IMR-90 (cell line): ENCODE results near the gene EEF1G. TPM values are rescaled to one million over a fixed set of nuclear protein-coding genes. Genes with fewer than 3 reads are reported as not detected.

ENCODE experiments used
- ATAC-seq: fragments of 200-7000 bp; cut with Tn5 transposase; 2 replicates; pipeline ENCODE4 v1.9.1; 2020; ENCODE audit warnings: low read depth, mild to moderate bottlenecking, moderate library complexity
- BruUV-seq: library from RNA; stranded (reverse); fragments of 400-500 nt; replicated peaks from 2 replicates; lab custom pipeline; 2021; lab: Mats Ljungman, UMichigan
- CTCF ChIA-PET: fragments of 300-600 bp; formaldehyde crosslinking; extraction: SDS; loops from one replicate; lab custom pipeline; 2021; ENCODE audit warnings: antibody characterized with exemption; lab: Yijun Ruan, JAX
- POLR2A ChIA-PET: fragments of 300-600 bp; sonication (Branson Sonifier 250); formaldehyde crosslinking; loops from one replicate; lab custom pipeline; 2022; ENCODE audit warnings: antibody characterized with exemption; ENCODE audit not compliant: unreplicated experiment; lab: Charles Lee
- DNase-seq: peaks from one replicate; pipeline ENCODE4 v3.0.0; 2013
- H2AFZ ChIP-seq: replicated peaks from 2 replicates; pipeline ENCODE3; 2013; ENCODE audit warnings: low read length, mild to moderate bottlenecking; ENCODE audit not compliant: poor library complexity
- H2AK5ac ChIP-seq: 2 replicates; pipeline ENCODE4 v1.6.1; 2013; ENCODE audit warnings: low read depth, low read length, inconsistent platforms
- H2AK9ac ChIP-seq: replicated peaks from 2 replicates; pipeline ENCODE3; 2013; ENCODE audit warnings: mild to moderate bottlenecking, low read depth, low read length, moderate library complexity; ENCODE audit not compliant: poor library complexity
- H2BK120ac ChIP-seq: 2 replicates; pipeline ENCODE4 v1.6.1; 2013; ENCODE audit warnings: low read depth, low read length, inconsistent platforms
- H2BK15ac ChIP-seq: 3 replicates; pipeline ENCODE4 v1.6.1; 2013; ENCODE audit warnings: low read depth, low read length, inconsistent platforms
- H2BK20ac ChIP-seq: 2 replicates; pipeline ENCODE4 v1.6.1; 2013; ENCODE audit warnings: low read depth, mild to moderate bottlenecking, inconsistent platforms, low read length, moderate library complexity
- H2BK5ac ChIP-seq: 2 replicates; pipeline ENCODE4 v1.6.1; 2013; ENCODE audit warnings: mild to moderate bottlenecking, low read depth, low read length, inconsistent platforms; ENCODE audit not compliant: poor library complexity, severe bottlenecking
- H3K14ac ChIP-seq: replicated peaks from 2 replicates; pipeline ENCODE4 v1.6.1; 2013; ENCODE audit warnings: low read depth, low read length, inconsistent platforms
- H3K18ac ChIP-seq: 2 replicates; pipeline ENCODE4 v1.6.1; 2013; ENCODE audit warnings: low read depth, low read length, control low read depth
- H3K23ac ChIP-seq: 2 replicates; pipeline ENCODE4 v1.6.1; 2013; ENCODE audit warnings: low read depth, low read length, inconsistent platforms
- H3K27ac ChIP-seq: 2 replicates; pipeline ENCODE4 v1.5.1; 2013; ENCODE audit warnings: mild to moderate bottlenecking, control low read depth, low read length; ENCODE audit not compliant: insufficient read depth
- H3K27me3 ChIP-seq: 2 replicates; pipeline ENCODE4 v1.6.1; 2013; ENCODE audit warnings: low read length; ENCODE audit not compliant: control insufficient read depth, insufficient read depth
- H3K36me3 ChIP-seq: 2 replicates; pipeline ENCODE4 v1.6.1; 2013; ENCODE audit warnings: low read length, mixed read lengths; ENCODE audit not compliant: control insufficient read depth, insufficient read depth
- H3K4ac ChIP-seq: 2 replicates; pipeline ENCODE4 v1.6.1; 2013; ENCODE audit warnings: low read depth, low read length, inconsistent platforms
- H3K4me1 ChIP-seq: 2 replicates; pipeline ENCODE4 v1.6.1; 2013; ENCODE audit warnings: low read length, mixed read lengths; ENCODE audit not compliant: control insufficient read depth, insufficient read depth
- H3K4me2 ChIP-seq: 2 replicates; pipeline ENCODE4 v1.6.1; 2013; ENCODE audit warnings: low read depth, mild to moderate bottlenecking, control low read depth, low read length, moderate library complexity
- H3K4me3 ChIP-seq: 2 replicates; pipeline ENCODE4 v1.5.1; 2013; ENCODE audit warnings: low read depth, mild to moderate bottlenecking, control low read depth, low read length, moderate library complexity; ENCODE audit not compliant: insufficient read depth
- H3K56ac ChIP-seq: 2 replicates; pipeline ENCODE4 v1.6.1; 2013; ENCODE audit warnings: low read length, inconsistent platforms; ENCODE audit not compliant: insufficient read depth; ENCODE audit errors: extremely low read depth
- H3K79me1 ChIP-seq, 2 experiments: 2 replicates each; pipeline ENCODE4 v1.6.1; 2013; ENCODE audit warnings: low read length in 2 of 2, inconsistent platforms in 1 of 2, low read depth in 1 of 2
- H3K9ac ChIP-seq: 2 replicates; pipeline ENCODE4 v1.6.1; 2013; ENCODE audit warnings: low read depth, low read length, control low read depth
- H3K9me1 ChIP-seq: 2 replicates; pipeline ENCODE4 v1.6.1; 2013; ENCODE audit warnings: low read length, inconsistent platforms; ENCODE audit not compliant: insufficient read depth
- H3K9me3 ChIP-seq: 2 replicates; pipeline ENCODE4 v1.6.1; 2013; ENCODE audit warnings: low read length; ENCODE audit not compliant: control insufficient read depth, insufficient read depth
- H4K20me1 ChIP-seq: 2 replicates; pipeline ENCODE4 v1.6.1; 2013; ENCODE audit warnings: low read length, inconsistent platforms; ENCODE audit not compliant: insufficient read depth
- H4K5ac ChIP-seq: 2 replicates; pipeline ENCODE4 v1.6.1; 2013; ENCODE audit warnings: mild to moderate bottlenecking, low read depth, low read length, control low read depth
- H4K8ac ChIP-seq, 2 experiments: 2 replicates each; pipeline ENCODE4 v1.6.1; 2013; ENCODE audit warnings: low read depth in 2 of 2, low read length in 2 of 2, control low read depth in 1 of 2, inconsistent platforms in 1 of 2
- H4K91ac ChIP-seq: 2 replicates; pipeline ENCODE4 v1.6.1; 2013; ENCODE audit warnings: low read depth, low read length, inconsistent platforms; ENCODE audit not compliant: insufficient read depth
- CHD1 ChIP-seq: IDR thresholded peaks from 2 replicates; pipeline ENCODE4 v1.6.1; 2012; ENCODE audit warnings: low read depth, low read length, improper control_type of control experiment
- RAD21 ChIP-seq: IDR thresholded peaks from 2 replicates; pipeline ENCODE4 v1.6.1; 2012; ENCODE audit warnings: low read length, improper control_type of control experiment
- RFX5 ChIP-seq: IDR thresholded peaks from 2 replicates; pipeline ENCODE4 v1.8.0; 2012; ENCODE audit warnings: low read depth, mild to moderate bottlenecking, low read length, moderate library complexity
- WGBS, 2 experiments: methylation state at CpG; one replicate each; pipeline versions ENCODE4 v1.1.5 to v1.1.7; 2013; ENCODE audit warnings: missing lambda C conversion rate in 2 of 2; ENCODE audit not compliant: insufficient read length in 1 of 2; ENCODE audit errors: extremely low coverage in 2 of 2; 5-methylcytosine and 5-hydroxymethylcytosine counted together
- dilution Hi-C: fragments of 300-500 bp; cut with HindIII; formaldehyde crosslinking; loops from one replicate; pipeline ENCODE4 v1.14.3; 2018; ENCODE audit warnings: low sequenced_read_pairs; ENCODE audit not compliant: unreplicated experiment
- in situ Hi-C: fragments of 300-500 bp; cut with MboI; formaldehyde crosslinking; loops from 3 replicates; pipeline ENCODE4 v1.14.3; 2019; ENCODE audit warnings: low sequenced_read_pairs, inconsistent platforms, mixed read lengths
- intact Hi-C: fragments of 100-400 bp; cut with micrococcal nuclease; formaldehyde crosslinking; loops from 2 replicates; pipeline ENCODE4 v1.10.0; 2022
- polyA plus RNA-seq, 3 experiments: library from polyadenylated mRNA; depleted of rRNA; stranded (reverse); fragments of >200 nt; gene quantifications; 2 replicates each; pipeline ENCODE4 v1.2.3, GENCODE V29; 2012; ENCODE audit warnings: low replicate concordance in 1 of 3
- total RNA-seq: library from RNA; depleted of rRNA; stranded (reverse); fragments of >200 nt; gene quantifications from 2 replicates; pipeline ENCODE4 v1.2.3, GENCODE V29; 2012

The EEF1G gene
- total and polyA plus RNA-seq, 2 of the 4 experiments (the other 2 are of a cell fraction), result 1,684 to 1,857 TPM

GRCh38 chr11:62580959-62581715, 7.4 kb upstream of the EEF1G start:
- Histone ChIP-seq H3K56ac (no peak overlapping the region), H3K9me3 (no peaks in the 10 kb centered on the region), H3K14ac (no peak overlapping the region), H2BK5ac (no peak overlapping the region), H3K9ac (no peak overlapping the region), H3K4me1 (no peaks in the 10 kb centered on the region), H3K4me3 (no peak overlapping the region), H2AK5ac (no peak overlapping the region), H3K27ac (no peak overlapping the region), H3K27me3 (no peaks in the 10 kb centered on the region), H2AFZ (no peak overlapping the region), H2BK120ac (no peak overlapping the region), H2BK15ac (no peak overlapping the region), H4K8ac (no peak overlapping the region), H3K4ac (no peak overlapping the region), H4K91ac (no peak overlapping the region), H3K23ac (no peak overlapping the region), H2BK20ac (no peak overlapping the region), H4K20me1 (no peaks in the 10 kb centered on the region), H3K18ac (no peak overlapping the region), H2AK9ac (no peak overlapping the region), H3K4me2 (no peak overlapping the region), H3K9me1 (0 out of 2 replicates have a peak, but pooled peaks cover 3% of the 10 kb centered on the region), H3K36me3 (peaks cover 37% of the 10 kb centered on the region), H3K79me1 (peaks cover 4 to 35% of the 10 kb centered on the region in 2 experiments; a peak in 3 of 4 replicates), H4K5ac (no peak overlapping the region)
- no TSS peak for BruUV-seq
- in situ Hi-C loops (no loop called here), intact Hi-C loops (no loop called here), dilution Hi-C loops (no loop called here)
- WGBS, 2 experiments, result 93% methylated on average over 6 of the region's 18 CpGs; no CpG with 5 or more reads in 1 of the 2 experiments
- no peak for TF ChIP-seq RFX5
- TF ChIP-seq RAD21, result no peak
- TF ChIP-seq CHD1, result no peak
- no peak for DNase-seq
- CTCF ChIA-PET, result no interaction called here
- no peak for ATAC-seq
- POLR2A ChIA-PET, result no interaction called here
